ENCODE data around the gene ARPC1B.
A peak's percentile ranks its signal among the peaks of the same experiment; 100 is the strongest.
"Not testable (repeated sequence)": the region's sequence is repeated elsewhere in the genome, so short reads cannot be mapped to it uniquely, and the experiment has no call there.

ARPC1B gene

DNA sequence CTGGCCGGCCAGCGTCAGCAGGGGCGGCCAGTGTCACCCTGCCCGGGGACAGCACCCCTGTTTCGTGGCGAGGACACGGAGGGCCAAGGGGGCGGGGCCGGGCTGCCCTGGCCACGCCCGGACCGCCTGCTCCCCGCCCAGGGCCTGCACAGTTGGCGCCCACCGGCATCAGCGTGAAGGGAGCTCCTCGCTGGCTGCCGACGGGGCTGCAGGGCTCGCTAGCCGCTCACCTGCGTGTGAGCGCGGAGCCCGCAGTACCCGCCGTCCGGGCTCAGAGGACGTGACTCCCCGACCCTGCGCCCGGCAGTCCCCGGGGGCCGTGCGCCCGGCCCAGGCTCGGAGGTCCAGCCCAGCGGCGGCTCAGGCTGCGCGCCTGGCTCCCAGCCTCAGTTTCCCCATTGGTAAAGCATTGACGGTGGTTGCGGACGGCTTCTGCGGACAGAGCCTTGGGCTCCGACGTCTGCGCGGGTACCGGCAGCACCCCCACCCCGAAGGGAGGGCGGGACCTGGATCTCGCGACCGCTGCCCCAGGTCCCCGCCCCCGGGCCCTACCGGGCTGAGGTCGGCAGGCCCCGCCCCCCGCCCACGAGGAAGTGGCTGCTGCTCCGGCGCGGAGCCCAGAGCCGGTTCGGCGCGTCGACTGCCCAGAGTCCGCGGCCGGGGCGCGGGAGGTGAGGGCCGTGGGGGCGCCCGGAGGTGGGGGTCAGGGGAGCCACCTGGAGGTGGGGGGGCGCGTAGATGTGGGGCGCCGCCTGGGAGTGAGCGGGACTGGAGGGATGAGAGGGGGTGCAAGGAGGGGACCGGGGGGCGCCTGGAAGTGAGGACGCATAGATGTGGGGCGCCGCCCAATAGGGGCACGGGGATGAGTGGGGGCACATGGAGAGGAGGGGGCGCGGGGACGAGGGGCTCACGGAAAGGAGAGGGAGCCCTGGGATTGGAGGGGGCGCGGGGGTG, at the start of gene ARPC1B:
Gene ARPC1B (plus strand): TSS at position 620 of the 954 bp plus-strand sequence. CDS start 10,985 bp downstream, outside the sequence.
- peak; percentile 96 for DNase-seq (ENCODE audit: low spot score)

DNA sequence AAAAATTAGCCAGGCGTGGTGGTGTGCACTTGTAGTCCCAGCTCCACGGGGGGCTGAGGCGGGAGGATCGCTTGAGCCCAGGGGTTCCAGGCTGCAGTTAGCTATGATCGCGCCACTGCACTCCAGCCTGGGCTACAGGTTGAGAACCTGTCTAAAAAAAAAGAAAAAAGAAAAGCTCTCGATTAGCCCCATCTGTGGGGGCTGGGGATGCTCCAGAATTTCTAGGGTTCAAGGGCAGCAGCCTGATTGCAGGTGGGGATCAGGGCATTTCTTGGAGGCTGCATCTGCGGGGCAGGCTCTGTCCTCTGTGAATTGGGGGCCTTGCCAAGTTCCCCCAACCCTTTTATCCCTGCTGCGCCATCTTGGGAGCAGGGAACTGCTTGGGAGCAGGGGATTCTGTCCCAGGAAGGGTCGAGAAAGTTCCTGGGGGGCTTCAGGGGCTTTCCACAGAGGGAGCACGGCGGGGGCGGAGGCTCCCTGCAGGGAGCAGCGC, 49.5 kb upstream of the ARPC1B start:
- no peak for DNase-seq (ENCODE audit: low spot score)

DNA sequence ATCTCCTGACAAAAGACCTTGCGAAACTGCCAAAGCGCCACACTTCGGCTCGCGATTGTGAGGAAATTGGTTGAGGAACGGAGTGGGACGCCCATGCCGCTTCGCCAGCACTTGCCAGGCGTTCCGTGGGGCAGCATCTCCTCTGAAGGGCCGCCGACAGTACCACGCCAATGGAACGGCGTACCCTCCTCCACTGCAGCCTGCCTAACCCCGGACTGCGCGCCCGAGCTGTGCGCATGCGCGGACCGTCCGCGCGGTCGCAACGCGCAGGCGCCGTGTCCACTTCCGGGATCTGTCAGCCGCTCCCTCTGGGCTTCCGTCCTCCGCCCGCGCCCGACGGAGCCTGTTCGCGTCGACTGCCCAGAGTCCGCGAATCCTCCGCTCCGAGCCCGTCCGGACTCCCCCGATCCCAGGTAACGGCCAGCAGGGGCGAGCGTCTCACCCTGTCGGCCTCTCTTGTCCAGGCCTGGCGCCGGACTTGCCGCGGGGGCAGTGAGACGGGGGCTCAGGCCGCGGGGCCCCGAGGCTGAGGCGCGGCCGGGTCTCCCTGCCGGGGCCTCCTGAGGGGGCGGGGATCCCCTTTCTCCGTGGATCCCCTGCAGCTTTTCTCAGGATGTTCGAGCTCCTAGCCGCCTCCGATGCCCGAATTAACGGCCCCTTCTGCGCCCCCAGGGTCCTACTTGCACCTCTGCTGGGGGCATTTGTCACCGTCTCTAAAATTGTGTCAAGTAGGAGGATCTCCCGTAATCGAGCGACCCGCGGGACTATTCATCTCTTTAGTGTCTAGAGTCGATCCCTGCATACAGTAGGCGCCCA, 48.7 kb upstream of the ARPC1B start, which contains the start of gene ARPC1A:
Gene ARPC1A (plus strand): TSS at position 307 of the 816 bp plus-strand sequence. CDS start 7,456 bp downstream, outside the sequence.
- peak; percentile 94 for DNase-seq (ENCODE audit: low spot score)

DNA sequence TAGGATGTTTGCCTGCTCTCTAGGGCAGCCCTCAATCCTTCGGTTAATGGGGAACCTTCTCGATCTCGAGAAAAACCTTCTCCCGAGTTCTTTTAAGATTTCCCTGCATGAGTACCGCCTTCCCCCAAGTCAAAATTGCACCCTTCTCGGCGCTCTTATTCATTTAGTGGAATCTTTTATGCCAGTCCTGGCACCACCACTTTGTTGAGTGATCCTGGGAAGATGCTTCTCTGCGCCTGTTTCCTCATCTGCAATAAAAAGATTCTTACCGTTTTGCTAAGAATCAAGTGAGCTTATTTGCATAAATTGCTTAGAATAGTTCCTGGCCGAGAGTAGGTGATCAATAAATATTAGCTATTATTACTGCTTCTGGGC, 48.1 kb upstream of the ARPC1B start:
- no peak for DNase-seq (ENCODE audit: low spot score)

DNA sequence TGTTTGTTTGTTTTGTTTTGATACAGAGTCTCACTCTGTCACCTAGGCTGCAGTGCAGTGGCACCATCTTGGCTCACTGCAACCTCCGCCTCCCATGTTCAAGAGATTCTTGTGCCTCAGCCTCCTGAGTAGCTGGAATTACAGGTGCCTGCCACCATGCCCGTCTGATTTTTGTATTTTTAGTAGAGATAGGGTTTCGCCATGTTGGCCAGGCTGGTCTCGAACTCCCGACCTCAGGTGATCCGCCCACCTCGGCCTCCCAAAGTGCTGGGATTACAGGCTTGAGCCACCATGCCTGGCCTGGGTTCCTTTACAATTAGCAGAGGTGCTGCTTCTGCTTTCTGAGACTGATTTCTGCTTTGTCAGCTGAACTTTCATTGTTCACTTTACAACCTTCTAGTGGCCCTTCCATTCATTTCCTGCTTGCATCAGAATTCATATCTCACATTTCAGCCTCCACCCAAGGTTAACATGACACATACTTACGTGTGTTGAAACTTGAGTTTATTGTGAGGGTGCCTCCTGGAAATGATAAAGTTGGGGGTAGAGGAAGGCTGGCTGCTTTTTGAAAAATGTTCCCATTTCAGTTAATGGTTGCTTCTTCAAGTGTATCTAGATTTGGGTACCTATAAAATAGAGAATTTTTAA, 44.1 kb upstream of the ARPC1B start:
- DNase-seq (ENCODE audit: low spot score), result not testable (repeated sequence)

GRCh38 chr7:99331002-99331401, 43.5 kb upstream of the ARPC1B start:
- DNase-seq (ENCODE audit: low spot score), result no peak

DNA sequence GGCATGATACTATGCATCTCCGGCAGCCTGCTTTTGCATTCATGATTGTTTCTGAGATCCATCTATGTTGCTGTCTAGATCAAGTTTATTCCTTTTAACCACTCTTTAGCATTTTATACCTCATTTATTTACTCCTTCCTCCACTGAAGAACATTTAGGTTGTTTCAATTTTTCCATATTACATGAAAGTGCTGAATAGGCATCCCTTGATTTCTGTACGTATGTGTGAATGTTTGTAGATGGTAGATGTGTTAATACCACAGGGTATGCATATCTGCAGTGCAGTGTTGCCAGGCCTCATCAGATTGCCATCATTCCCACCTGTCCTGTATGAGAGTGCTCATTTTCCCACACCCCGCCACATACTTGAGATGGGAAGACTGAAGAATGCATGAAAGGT, 34.9 kb upstream of the ARPC1B start:
- no peak for DNase-seq (ENCODE audit: low spot score)

GRCh38 chr7:99340659-99341058, 33.9 kb upstream of the ARPC1B start:
- no peak for DNase-seq (ENCODE audit: low spot score)

- no peak for DNase-seq (ENCODE audit: low spot score)
Observed at GRCh38 chr7:99344061-99344647, 30.4 kb upstream of the ARPC1B start.

GRCh38 chr7:99350641-99351040, 23.9 kb upstream of the ARPC1B start:
- not testable (repeated sequence) for DNase-seq (ENCODE audit: low spot score)

GRCh38 chr7:99352247-99352646, 22.3 kb upstream of the ARPC1B start:
- no peak for DNase-seq (ENCODE audit: low spot score)

- no peak for DNase-seq (ENCODE audit: low spot score)
Observed at GRCh38 chr7:99355098-99355497, 19.4 kb upstream of the ARPC1B start.

DNA sequence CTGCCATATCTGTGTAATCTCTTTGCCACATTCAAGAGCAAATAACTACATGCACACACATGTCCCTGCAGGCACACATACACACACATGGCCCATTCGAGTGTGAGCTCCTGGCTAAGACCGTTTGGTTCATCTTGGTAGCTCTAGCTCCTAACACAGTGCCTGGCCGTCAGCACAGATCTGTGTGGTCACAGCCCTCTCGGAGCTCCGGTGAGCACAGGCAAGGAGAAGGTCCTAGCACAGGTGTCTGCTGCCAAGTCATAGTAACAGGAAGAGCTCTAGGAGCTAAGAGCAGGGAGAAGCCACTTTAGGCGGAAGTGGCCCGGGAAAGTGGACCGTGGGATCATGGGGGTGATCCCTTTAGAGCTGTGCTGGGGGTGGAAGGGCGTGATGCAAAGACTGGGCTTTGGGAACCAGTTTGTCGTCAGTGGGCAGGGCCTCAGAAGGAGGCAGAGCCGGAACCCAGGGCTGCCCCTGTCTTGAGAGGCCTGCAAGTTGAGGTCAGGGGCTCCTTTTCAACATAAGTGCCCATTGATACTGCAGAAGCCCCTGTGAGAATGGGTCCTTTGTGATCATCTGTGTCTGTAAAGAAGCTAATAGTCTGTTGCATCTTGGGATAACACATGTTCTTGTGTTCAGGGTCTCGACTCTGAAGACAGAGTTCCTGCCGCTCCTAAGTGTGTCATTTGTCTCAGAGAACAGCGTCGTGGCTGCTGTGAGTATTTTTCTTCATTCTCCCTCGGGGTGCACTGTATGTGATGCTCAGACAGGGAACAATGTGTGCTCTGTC, 16.6 kb upstream of the ARPC1B start:
- DNase-seq (ENCODE audit: low spot score), result no peak

DNA sequence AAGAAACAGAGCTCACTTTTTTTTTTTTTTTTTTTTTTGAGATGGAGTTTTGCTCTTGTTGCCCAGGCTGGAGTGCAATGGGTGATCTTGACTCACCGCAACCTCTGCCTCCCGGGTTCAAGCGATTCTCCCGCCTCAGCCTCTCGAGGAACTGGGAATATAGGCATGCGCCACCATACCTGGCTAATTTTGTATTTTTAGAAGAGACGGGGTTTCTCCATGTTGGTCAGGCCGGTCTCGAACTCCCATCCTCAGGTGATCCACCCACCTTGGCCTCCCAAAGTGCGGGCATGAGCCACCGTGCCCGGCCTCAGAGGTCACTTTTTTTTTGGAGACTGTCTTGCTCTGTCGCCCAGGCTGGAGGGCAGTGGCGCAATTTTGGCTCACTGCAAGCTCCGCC, 16.0 kb upstream of the ARPC1B start:
- DNase-seq (ENCODE audit: low spot score), result not testable (repeated sequence)

DNA sequence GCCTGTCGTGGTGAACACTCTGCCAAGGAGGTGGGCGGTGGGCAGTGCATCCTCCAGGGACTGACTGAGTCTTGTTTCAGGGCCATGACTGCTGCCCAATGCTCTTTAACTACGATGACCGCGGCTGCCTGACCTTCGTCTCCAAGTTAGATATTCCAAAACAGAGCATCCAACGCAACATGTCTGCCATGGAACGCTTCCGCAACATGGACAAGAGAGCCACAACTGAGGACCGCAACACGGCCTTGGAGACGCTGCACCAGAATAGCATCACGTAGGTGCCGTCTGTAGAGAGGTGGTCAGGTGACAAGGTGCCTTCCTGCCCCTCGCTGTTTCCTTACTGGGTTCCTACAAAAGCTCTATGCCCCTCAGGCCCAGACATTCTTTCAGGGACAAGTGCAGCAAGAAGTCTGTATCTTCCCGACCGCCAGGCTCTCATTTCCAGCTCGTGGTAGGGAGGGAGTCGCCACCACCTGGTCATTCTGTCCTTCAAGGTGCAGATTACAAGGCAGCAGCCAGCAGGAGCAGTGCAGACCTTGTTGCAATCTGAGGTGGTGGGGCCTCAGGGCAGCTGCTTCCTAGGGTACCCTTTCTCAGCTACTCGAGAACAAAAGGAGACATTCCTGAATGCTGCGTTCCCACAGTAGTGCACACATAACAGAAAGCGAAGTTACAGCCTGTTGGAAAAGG, 14.9 kb upstream of the ARPC1B start:
- DNase-seq (ENCODE audit: low spot score), result no peak

DNA sequence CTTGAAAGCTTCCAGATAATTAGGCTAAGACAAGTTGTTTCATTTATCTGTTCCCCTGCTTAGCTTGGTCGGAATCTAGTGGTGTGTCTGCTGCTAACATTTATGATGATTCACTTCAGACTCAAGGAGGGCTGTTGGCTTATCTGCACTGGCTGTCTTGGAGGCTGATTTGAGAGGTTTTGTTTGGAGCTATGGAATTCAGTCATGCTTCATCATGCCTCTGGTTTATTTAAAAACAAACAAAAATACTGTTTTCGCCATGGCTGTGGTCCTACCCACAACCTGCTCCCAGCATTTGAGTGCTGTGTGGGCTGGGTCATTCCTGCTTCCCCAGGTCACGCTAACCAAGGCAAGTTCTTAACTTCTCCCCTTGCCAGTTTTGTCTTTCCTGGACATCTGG, 11.7 kb upstream of the ARPC1B start:
- DNase-seq (ENCODE audit: low spot score), result no peak

DNA sequence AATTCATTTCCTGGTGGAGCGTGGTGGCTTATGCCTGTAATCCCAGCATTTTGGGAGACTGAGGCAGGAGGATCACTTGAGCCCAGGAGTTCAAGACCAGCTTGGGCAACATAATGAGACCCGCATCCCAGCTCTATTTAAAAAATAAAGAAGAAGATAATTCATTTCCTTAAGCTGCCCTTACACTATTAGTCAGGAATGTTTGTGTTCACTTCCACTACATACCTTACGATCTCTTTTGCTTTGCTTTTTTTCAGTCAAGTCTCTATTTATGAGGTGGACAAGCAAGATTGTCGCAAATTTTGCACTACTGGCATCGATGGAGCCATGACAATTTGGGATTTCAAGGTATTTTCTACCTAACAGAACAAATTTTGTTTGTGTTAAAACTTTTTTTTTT, 11.2 kb upstream of the ARPC1B start:
- no peak for DNase-seq (ENCODE audit: low spot score)

DNA sequence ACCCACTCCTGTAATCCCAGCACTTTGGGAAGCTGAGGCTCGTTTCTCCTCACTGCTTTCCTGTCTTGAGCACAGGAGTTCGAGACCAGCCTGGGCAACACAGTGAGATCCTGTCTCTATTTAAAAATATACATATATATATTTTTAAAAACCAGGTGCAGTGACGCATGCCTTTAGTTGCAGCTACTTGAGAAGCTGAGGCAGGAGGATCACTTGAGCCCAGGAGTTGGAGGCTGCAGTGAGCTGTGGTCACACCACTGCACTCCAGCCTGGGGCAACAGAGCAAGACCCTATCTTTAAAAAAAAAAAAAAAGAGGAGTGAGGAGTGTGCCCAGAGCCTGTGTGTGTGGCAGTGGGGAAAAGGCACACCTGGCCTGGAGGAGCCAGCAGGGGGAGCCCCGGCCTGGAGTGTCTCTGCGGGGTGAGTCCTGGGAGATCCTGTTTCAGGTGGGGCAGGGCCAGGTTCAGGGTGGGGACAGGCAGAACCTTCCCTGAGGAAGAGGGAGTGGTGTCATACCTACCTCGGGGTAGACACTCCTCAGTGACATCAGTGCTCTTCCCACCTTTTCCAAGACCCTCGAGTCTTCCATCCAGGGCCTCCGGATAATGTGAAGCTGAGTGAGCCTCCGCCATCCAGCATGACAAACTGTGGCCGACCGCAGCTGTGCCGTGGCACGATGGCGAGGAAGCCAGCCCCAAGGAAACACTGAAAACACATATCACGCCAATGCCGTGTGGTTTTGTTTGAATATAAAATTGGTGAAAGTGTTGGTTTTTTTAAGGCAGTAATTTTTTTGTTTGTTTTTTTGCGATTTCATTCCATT, 9.0 kb upstream of the ARPC1B start:
- peak; percentile 91 for DNase-seq (ENCODE audit: low spot score)

- DNase-seq (ENCODE audit: low spot score), result no peak
Observed at GRCh38 chr7:99366646-99367045, 7.9 kb upstream of the ARPC1B start.

Data from HuH-7.5 (cell line).